Astrocyte of the cerebellum (primary cell): ENCODE data around the gene CDX4.
"Not testable (repeated sequence)": the region's sequence is repeated elsewhere in the genome, so short reads cannot be mapped to it uniquely, and the experiment has no call there.

Experiments used
- DNase-seq: peaks from one replicate; pipeline ENCODE4 v3.0.0-alpha.2; 2011; ENCODE audit warnings: low read depth
- H3K4me3 ChIP-seq: 2 replicates; pipeline ENCODE4 v1.5.1; 2011; ENCODE audit warnings: mild to moderate bottlenecking, low read depth, low read length, moderate library complexity
- CTCF ChIP-seq: IDR thresholded peaks from 2 replicates; pipeline ENCODE4 v1.5.1; 2012; ENCODE audit warnings: low read length, low read depth, moderate library complexity, mild to moderate bottlenecking; ENCODE audit errors: missing control alignments
- in situ Hi-C: cut with HindIII; loops from 2 replicates; pipeline ENCODE4 v1.10.0; 2017; ENCODE audit warnings: low sequenced_read_pairs

Gene CDX4

GRCh38 chrX:73448379-73448778 is 1.5 kb downstream of the CDX4 start:
- no peak overlapping the region for H3K4me3 ChIP-seq
- no peak for TF ChIP-seq CTCF
- in situ Hi-C loops: no loop called here
- DNase-seq: no peak

- no peak for TF ChIP-seq CTCF
- no peak overlapping the region for H3K4me3 ChIP-seq
- in situ Hi-C loops: no loop called here
- DNase-seq: no peak
Observed at GRCh38 chrX:73455171-73455570, 8.3 kb downstream of the CDX4 start.

- H3K4me3 ChIP-seq: no peak overlapping the region
- TF ChIP-seq CTCF: no peak
- no peak for DNase-seq
- in situ Hi-C loops: no loop called here
Observed at GRCh38 chrX:73457306-73457705, 10.5 kb downstream of the CDX4 start.

GRCh38 chrX:73468376-73468775 is 21.5 kb downstream of the CDX4 start:
- no peak for TF ChIP-seq CTCF
- in situ Hi-C loops: no loop called here
- no peak for DNase-seq
- no peak overlapping the region for H3K4me3 ChIP-seq

- H3K4me3 ChIP-seq: no peak overlapping the region
- in situ Hi-C loops: no loop called here
- TF ChIP-seq CTCF: no peak
- no peak for DNase-seq
Observed at GRCh38 chrX:73478961-73479360, 32.1 kb downstream of the CDX4 start.

- no peak overlapping the region for H3K4me3 ChIP-seq
- DNase-seq: no peak
- TF ChIP-seq CTCF: no peak
- in situ Hi-C loops: no loop called here
Observed at GRCh38 chrX:73481521-73481920, 34.7 kb downstream of the CDX4 start.

GRCh38 chrX:73490661-73491060 is 43.8 kb downstream of the CDX4 start:
- no peak for DNase-seq
- in situ Hi-C loops: no loop called here
- no peak overlapping the region for H3K4me3 ChIP-seq
- no peak for TF ChIP-seq CTCF

- DNase-seq, H3K4me3 ChIP-seq, in situ Hi-C loops: not testable (repeated sequence)
Observed at GRCh38 chrX:73492178-73492577, 45.3 kb downstream of the CDX4 start.
